Mesodermal cell (in vitro differentiated cells): ENCODE measurements around the gene TCERG1.
"Not testable (repeated sequence)": the region's sequence is repeated elsewhere in the genome, so short reads cannot be mapped to it uniquely, and the experiment has no call there.

Experiments used
- H3K27ac ChIP-seq: 2 replicates; pipeline ENCODE4 v1.7.0; 2013; ENCODE audit warnings: mild to moderate bottlenecking, low read depth, low read length, moderate library complexity; ENCODE audit not compliant: severe bottlenecking
- H3K36me3 ChIP-seq: 2 replicates; pipeline ENCODE4 v1.7.1; 2013; ENCODE audit warnings: mild to moderate bottlenecking, low read length, moderate library complexity; ENCODE audit not compliant: control insufficient read depth, insufficient read depth
- H3K4me1 ChIP-seq: one replicate; pipeline ENCODE4 v1.7.1; 2013; ENCODE audit warnings: mild to moderate bottlenecking, low read length; ENCODE audit not compliant: insufficient read depth, control insufficient read depth, poor library complexity, severe bottlenecking
- H3K4me3 ChIP-seq: 2 replicates; pipeline ENCODE4 v1.7.0; 2013; ENCODE audit warnings: low read length, control low read depth, mild to moderate bottlenecking; ENCODE audit not compliant: insufficient read depth, poor library complexity, severe bottlenecking; ENCODE audit errors: extremely low read depth
- H3K9me3 ChIP-seq: 2 replicates; pipeline ENCODE4 v1.7.1; 2013; ENCODE audit warnings: mild to moderate bottlenecking, low read length, moderate library complexity; ENCODE audit not compliant: control insufficient read depth
- WGBS, 2 experiments: methylation state at CpG; one replicate each; pipeline ENCODE4 v1.1.5; 2013; ENCODE audit warnings: missing lambda C conversion rate in 2 of 2; ENCODE audit not compliant: insufficient coverage in 2 of 2; 5-methylcytosine and 5-hydroxymethylcytosine counted together

TCERG1 gene

DNA sequence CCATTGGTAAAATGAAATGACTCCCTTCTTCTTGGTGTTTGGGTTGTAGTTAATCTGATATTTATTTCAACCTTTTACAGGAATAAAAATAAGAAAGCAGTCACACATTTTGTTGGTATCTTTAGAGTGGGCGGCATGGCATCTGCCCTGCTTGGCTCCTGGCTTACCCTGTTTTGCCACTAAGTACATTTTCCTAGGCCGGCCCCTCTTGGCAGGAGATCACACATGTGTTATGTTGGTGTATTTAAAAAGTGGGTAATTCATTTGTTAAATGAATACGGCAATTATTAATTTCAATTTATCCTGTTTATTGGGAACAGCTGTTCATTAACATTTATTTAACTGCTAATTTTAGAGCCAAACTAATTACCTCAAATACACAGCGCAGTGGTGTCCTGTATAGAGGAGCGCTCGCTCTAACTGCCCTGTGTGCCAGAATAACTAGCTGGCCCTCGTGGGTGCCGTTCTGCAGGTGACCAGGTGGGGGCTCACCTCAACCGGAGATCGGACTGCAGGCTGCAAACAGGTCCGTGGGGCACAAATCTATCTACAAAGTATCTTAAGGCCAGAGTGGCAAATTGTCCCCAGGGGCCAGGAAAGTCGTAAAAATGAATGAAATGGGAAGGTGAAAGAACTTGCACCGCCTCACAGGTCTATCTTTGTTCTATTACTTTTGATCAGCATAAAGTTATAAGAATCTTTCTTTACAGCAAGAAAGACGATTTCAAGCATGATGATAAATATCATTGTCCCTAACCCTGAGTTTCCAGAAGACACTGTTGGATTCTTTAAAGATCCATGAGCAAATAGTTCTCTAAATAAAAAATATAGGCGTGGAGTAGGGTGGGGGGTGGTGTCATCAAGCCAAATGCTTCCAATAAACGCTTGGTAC is 95.1 kb downstream of the TCERG1 start:
- 34% methylated on average over 5 of the region's 16 CpGs; no CpG with 5 or more reads in 1 of the 2 experiments for WGBS, 2 experiments
- Histone ChIP-seq H3K4me1 (no peaks in the 10 kb centered on the region), H3K9me3 (no peaks in the 10 kb centered on the region), H3K36me3 (no peaks in the 10 kb centered on the region), H3K4me3 (no peak overlapping the region), H3K27ac (no peak overlapping the region)

- Histone ChIP-seq H3K36me3 (no peaks in the 10 kb centered on the region), H3K4me1 (no peaks in the 10 kb centered on the region), H3K9me3 (no peaks in the 10 kb centered on the region), H3K4me3 (no peak overlapping the region), H3K27ac (no peak overlapping the region)
Measured at GRCh38 chr5:146544232-146544631, 97.1 kb downstream of the TCERG1 start.

DNA sequence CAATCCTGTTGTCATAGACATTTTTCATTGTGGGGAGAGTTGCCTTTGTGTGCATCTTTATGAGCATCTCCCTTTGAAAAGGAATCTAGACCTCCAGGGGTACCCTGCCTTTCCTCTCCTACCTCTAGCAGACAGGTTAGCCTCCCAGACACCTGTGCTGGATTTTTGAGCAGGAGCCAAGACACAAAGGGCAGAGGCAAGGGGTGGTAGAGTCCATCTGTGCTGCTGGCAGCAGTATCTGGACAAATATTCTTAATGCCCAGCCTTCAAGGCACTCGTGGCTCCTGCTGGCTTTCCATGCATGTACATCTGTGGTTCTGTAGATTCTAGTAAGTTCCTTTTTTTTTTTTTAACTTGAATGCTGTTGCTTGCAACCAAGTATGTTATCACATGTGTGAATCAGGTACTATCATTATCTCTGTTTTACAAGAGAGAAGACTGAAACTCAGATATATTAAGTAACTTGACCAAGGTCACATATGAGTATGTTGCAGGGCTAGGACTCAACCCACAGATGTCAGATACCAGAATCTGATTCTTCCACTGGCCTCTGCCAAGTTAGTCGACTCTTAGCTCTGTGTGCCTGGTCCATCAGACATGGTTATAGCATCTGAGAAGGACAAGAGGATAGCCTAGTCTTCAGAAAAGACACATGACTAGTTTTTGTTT is 101.8 kb downstream of the TCERG1 start:
- 80% methylated on average over 1 of the region's 2 CpGs; no CpG with 5 or more reads in 1 of the 2 experiments for WGBS, 2 experiments
- Histone ChIP-seq H3K9me3 (no peaks in the 10 kb centered on the region), H3K4me3 (no peak overlapping the region), H3K36me3 (no peaks in the 10 kb centered on the region), H3K4me1 (peaks cover 2% of the 10 kb centered on the region), H3K27ac (no peak overlapping the region)

GRCh38 chr5:146549615-146550014 is 102.5 kb downstream of the TCERG1 start:
- Histone ChIP-seq H3K9me3 (no peaks in the 10 kb centered on the region), H3K4me1 (peaks cover 2% of the 10 kb centered on the region), H3K27ac (no peak overlapping the region), H3K4me3 (no peak overlapping the region), H3K36me3 (no peaks in the 10 kb centered on the region)

GRCh38 chr5:146553446-146553845 is 106.3 kb downstream of the TCERG1 start:
- Histone ChIP-seq H3K36me3 (no peaks in the 10 kb centered on the region), H3K9me3 (peaks cover 7% of the 10 kb centered on the region), H3K27ac (no peak overlapping the region), H3K4me3 (no peak overlapping the region), H3K4me1 (peaks cover 2% of the 10 kb centered on the region)
- no CpG with 5 or more reads among the region's 3 CpGs for WGBS, 2 experiments

DNA sequence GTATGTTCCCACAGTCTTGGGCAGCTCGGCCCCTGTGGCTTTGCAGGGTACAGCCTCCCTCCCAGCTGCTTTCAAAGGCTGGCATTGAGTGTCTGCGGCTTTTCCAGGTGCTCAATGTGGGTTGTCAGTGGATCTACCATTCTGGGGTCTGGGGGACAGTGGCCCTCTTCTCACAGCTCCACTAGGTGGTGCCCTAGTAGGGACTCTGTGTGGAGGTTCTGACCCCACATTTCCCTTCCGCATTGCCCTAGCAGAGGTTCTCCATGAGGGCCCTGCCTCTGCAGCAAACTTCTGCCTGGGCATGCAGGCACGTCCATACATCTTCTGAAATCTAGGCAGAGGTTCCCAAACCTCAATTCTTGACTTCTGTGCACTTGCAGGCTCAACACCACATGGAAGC is 109.8 kb downstream of the TCERG1 start:
- H3K4me1 ChIP-seq: peaks cover 16% of the 10 kb centered on the region
- not testable (repeated sequence) for H3K4me3 ChIP-seq, H3K27ac ChIP-seq, H3K9me3 ChIP-seq, H3K36me3 ChIP-seq
- WGBS, 2 experiments: 89 to 100% methylated on average over 2 to 3 of the region's 4 CpGs

GRCh38 chr5:146560205-146560812 is 113.2 kb downstream of the TCERG1 start:
- H3K4me1 ChIP-seq: peaks cover 26% of the 10 kb centered on the region
- no peaks in the 10 kb centered on the region for H3K36me3 ChIP-seq
- 40% methylated on average over 1 of the region's 3 CpGs; no CpG with 5 or more reads in 1 of the 2 experiments for WGBS, 2 experiments
- peaks cover 7% of the 10 kb centered on the region for H3K9me3 ChIP-seq
- H3K4me3 ChIP-seq: no peak overlapping the region
- H3K27ac ChIP-seq: peak overlapping the region; percentile 95
